IPS-11a (cell line): Measurements from ENCODE around the gene NAMPT.
A peak's percentile ranks its signal among the peaks of the same experiment; 100 is the strongest.
"Not testable (repeated sequence)": the region's sequence is repeated elsewhere in the genome, so short reads cannot be mapped to it uniquely, and the experiment has no call there.

ENCODE experiments used
- H3K4me3 ChIP-seq: one replicate; pipeline ENCODE4 v1.5.1; 2013; ENCODE audit warnings: low read depth, low read length, control low read depth

The NAMPT gene

GRCh38 chr7:106305732-106306131 is 20.9 kb upstream of the NAMPT start:
- no peak overlapping the region for H3K4me3 ChIP-seq

DNA sequence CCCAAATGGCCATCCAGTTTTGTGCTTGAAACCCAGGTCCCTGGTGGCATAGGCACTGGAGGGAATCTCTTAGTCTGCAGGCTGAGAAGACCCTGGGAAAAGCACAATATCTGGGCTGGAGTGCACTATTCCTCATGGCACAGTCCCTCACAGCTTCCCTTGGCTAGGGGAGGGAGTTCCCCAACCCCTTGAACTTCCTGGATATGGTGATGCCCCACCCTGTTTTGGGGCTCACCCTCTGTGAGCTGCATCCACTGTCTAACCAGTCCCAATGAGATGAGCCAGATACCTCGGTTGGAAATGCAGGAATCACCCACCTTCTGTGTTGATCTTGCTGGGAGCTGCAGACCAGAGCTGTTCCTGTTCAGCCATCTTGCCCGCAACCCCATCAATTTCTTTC is 19.8 kb upstream of the NAMPT start:
- H3K4me3 ChIP-seq: no peak overlapping the region

DNA sequence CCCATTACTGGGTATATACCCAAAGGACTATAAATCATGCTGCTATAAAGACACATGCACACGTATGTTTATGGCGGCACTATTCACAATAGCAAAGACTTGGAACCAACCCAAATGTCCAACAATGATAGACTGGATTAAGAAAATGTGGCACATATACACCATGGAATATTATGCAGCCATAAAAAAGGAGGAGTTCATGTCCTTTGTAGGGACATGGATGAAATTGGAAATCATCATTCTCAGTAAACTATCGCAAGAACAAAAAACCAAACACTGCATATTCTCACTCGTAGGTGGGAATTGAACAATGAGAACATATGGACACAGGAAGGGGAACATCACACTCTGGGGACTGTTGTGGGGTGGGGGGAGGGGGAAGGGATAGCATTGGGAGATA is 13.8 kb upstream of the NAMPT start:
- H3K4me3 ChIP-seq: not testable (repeated sequence)

DNA sequence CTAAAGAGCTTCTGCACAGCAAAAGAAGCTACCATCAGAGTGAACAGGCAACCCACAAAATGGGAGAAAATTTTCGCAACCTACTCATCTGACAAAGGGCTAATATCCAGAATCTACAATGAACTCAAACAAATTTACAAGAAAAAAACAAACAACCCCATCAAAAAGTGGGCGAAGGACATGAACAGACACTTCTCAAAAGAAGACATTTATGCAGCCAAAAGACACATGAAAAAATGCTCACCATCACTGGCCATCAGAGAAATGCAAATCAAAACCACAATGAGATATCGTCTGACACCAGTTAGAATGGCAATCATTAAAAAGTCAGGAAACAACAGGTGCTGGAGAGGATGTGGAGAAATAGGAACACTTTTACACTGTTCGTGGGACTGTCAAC is 13.4 kb upstream of the NAMPT start:
- H3K4me3 ChIP-seq: not testable (repeated sequence)

- no peak overlapping the region for H3K4me3 ChIP-seq
Measured at GRCh38 chr7:106294334-106294733, 9.6 kb upstream of the NAMPT start.

GRCh38 chr7:106291247-106291646 is 6.5 kb upstream of the NAMPT start:
- H3K4me3 ChIP-seq: no peak overlapping the region

- H3K4me3 ChIP-seq: no peak overlapping the region
Measured at GRCh38 chr7:106290319-106290718, 5.5 kb upstream of the NAMPT start.

GRCh38 chr7:106289848-106290247 is 5.1 kb upstream of the NAMPT start:
- no peak overlapping the region for H3K4me3 ChIP-seq

DNA sequence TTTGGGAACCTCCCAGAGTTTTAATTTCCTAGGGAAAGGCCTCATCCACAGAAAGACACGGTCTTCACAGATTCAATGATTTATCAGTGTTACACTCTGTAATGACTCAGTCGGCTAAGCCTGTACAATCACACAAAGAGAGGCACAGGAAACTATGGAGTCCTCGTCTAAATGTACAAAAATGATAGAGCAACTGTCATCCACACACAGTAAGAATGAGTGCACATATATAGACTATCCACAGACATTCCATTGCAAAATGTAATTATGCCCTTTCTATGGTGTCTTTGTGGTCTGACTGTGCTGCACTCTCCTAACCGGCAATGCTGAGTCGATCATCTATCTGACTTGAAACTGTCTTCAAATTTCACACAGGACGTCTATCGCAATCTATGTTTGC is 3.5 kb upstream of the NAMPT start:
- H3K4me3 ChIP-seq: no peak overlapping the region

- H3K4me3 ChIP-seq: no peak overlapping the region
Measured at GRCh38 chr7:106287786-106288185, 3.0 kb upstream of the NAMPT start.

DNA sequence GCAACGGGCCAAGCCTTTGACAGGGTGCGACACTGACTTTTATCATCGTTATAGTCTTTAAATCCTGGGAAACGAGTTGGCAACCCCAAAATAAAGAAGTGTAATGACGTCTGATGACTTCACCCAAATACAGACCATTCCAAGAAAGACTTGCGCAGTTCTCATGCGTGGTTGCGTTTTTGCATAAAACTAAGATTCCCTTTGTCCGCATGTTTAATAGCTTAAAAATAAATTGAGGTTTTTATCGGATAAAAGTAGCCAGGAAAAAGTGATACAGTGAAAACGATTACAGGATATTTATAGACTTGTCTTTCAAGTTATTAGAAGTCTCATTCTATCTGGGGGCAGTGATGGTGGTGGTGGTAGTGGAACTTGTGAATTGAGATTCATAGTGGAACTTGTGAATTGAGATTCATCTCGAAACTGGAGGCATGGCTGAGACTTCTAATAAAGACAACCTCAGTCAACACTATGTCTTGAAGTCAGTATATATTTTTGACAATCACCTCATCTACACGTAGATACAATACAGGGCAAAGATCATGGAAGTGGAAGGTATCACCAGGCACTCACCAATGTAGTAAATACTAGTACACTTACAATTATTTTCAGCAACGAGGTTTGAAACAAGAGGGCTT is 1.2 kb upstream of the NAMPT start:
- peak overlapping the region; percentile 50 for H3K4me3 ChIP-seq

- H3K4me3 ChIP-seq: peak overlapping the region; percentile 50
Measured at GRCh38 chr7:106285051-106285854, 470 bp upstream of the NAMPT start.

GRCh38 chr7:106283831-106284713 is 711 bp downstream of the NAMPT start:
- peak overlapping the region; percentile 47 for H3K4me3 ChIP-seq

GRCh38 chr7:106283501-106283830 is 1.3 kb downstream of the NAMPT start:
- H3K4me3 ChIP-seq: peak overlapping the region; percentile 47

DNA sequence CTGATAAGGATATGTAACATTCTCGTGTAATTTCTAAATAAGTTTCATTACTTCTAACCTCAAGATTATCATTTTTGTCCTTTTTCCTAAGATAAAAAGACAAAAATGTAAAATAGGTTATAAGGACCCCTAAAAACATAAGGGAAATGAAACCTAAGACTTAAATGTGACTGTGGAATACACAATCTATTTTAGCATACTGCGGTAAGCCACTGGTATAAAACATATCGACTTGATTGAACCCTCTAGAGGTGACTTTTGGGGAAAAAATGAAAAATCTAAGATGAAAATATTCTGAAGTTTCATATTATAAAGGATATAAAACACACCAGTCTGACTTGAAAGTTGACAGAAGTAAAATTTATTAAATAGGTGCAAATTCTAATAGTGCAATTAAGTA is 1.9 kb downstream of the NAMPT start:
- no peak overlapping the region for H3K4me3 ChIP-seq

GRCh38 chr7:106282390-106282789 is 2.4 kb downstream of the NAMPT start:
- no peak overlapping the region for H3K4me3 ChIP-seq

DNA sequence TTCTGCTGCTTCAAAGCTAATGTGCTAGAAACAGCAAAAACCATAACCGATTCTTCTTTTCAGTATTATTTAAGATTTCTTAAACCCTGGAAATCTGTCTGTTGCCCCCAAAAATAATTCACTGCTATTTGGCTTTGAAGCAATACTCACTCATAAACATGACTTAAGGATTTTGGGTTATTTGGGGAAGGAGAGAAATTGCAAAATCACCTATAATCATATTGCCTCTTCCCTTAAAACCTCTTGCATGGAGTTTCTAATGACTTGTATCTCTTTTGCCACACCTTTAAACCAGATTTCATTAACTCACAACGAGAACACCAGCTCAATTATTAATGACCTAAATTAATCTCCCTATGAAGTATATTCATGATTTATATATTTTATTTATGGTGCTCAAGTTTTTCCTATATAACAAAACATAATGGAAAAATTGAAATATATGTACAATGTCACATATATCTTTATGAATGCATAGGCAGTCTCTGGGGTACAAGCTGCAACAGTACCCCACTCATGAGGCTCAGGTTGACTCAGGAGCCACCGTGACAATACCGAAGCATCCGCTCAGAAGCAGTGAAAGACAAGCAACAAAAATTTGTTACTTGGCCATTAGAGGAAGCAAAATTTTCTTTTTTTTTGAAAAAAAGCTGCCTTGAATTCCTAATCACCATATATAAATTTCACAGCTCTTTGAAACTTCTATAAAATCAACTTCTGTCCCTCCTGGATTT is 3.0 kb downstream of the NAMPT start:
- H3K4me3 ChIP-seq: no peak overlapping the region

- H3K4me3 ChIP-seq: no peak overlapping the region
Measured at GRCh38 chr7:106281127-106281526, 3.7 kb downstream of the NAMPT start.

DNA sequence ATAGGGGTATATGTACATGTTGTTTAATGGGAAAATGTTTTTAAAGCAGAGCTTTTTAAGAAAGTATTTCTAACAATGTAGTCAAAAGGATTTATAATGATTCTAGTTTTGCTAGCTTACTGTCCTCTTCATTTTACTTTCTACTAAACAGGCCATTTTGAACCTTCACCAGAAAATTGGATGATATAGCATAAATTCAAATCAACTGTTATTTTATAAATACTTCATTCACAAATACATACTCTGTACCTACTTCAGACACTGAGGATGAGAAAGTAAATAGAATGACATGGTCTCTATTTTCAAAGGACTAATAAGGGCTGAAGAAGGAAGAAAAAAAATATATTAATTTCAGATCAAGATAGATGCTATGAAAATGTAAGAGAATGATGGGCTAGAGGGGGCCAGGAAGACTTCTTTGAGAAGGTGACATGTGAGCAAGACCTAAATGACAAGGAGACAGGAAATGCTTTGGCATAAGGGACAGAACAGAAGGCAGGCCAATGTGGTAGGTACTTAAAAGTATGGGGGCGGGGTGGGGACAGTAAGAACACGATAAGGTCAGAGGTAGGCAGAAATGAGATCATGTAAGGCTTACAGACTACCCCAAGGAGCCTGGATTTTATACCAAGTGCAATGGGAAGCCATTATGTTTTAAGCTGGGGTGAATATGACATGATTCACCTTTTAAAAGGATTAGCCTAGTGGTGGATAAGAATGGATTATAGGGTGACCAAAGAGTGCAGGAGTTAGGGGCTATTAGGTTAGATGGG is 5.2 kb downstream of the NAMPT start:
- H3K4me3 ChIP-seq: no peak overlapping the region

DNA sequence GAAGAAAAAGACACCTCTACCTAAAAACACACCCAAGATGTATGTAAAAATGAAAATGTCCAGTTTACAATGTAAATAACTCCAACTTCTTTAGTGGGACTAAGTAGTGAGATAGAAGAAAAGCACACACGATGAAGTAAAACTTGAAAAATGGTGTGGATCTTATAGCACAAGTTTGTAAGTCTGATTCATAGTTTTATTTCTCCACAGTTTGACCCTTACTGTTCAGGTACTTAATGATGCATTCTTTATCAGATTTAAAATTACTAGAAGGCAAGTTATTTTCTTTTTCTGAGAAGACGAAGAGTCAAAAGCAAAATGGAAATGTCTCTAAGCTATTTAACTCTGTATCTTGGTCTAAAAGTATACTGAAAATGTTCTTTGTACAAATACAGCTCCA is 6.1 kb downstream of the NAMPT start:
- H3K4me3 ChIP-seq: no peak overlapping the region
